Measurements from ENCODE around the gene SLC25A3.
A peak's percentile ranks its signal among the peaks of the same experiment; 100 is the strongest.
"Not testable (repeated sequence)": the region's sequence is repeated elsewhere in the genome, so short reads cannot be mapped to it uniquely, and the experiment has no call there.

SLC25A3 gene

GRCh38 chr12:98612696-98613334 is 19.3 kb downstream of the SLC25A3 start:
- Mint-ChIP-seq H3K27ac (peak overlapping the region; percentile 94), H3K4me3 (peak overlapping the region; percentile 39), H3K36me3 (ENCODE audit: low read depth) (no peaks in the 10 kb centered on the region), H3K27me3 (no peaks in the 10 kb centered on the region), H3K9me3 (no peaks in the 10 kb centered on the region), H3K4me1 (ENCODE audit: low read depth) (peaks cover 52% of the 10 kb centered on the region)
- intact Hi-C loops (cut with micrococcal nuclease): no loop called here

- Mint-ChIP-seq H3K4me3 (peak overlapping the region; percentile 30), H3K27ac (peak overlapping the region; percentile 75), H3K27me3 (no peaks in the 10 kb centered on the region), H3K4me1 (ENCODE audit: low read depth) (peaks cover 48% of the 10 kb centered on the region), H3K9me3 (no peaks in the 10 kb centered on the region), H3K36me3 (ENCODE audit: low read depth) (no peaks in the 10 kb centered on the region)
- intact Hi-C loops (cut with micrococcal nuclease): no loop called here
Observed at GRCh38 chr12:98618952-98619351, 25.5 kb downstream of the SLC25A3 start.

GRCh38 chr12:98635657-98636323 is 42.3 kb downstream of the SLC25A3 start:
- Mint-ChIP-seq H3K4me1 (ENCODE audit: low read depth) (peaks cover 27% of the 10 kb centered on the region), H3K36me3 (ENCODE audit: low read depth) (peaks cover 24% of the 10 kb centered on the region), H3K4me3 (no peak overlapping the region), H3K9me3 (no peaks in the 10 kb centered on the region), H3K27ac (no peak overlapping the region), H3K27me3 (no peaks in the 10 kb centered on the region)
- intact Hi-C loops (cut with micrococcal nuclease): no loop called here

GRCh38 chr12:98637068-98637467 is 43.6 kb downstream of the SLC25A3 start:
- H3K4me3 Mint-ChIP-seq: no peak overlapping the region
- peaks cover 31% of the 10 kb centered on the region for H3K4me1 Mint-ChIP-seq (ENCODE audit: low read depth)
- no peaks in the 10 kb centered on the region for H3K9me3 Mint-ChIP-seq
- no peaks in the 10 kb centered on the region for H3K27me3 Mint-ChIP-seq
- intact Hi-C loops (cut with micrococcal nuclease): no loop called here
- H3K36me3 Mint-ChIP-seq (ENCODE audit: low read depth): peaks cover 22% of the 10 kb centered on the region
- no peak overlapping the region for H3K27ac Mint-ChIP-seq

GRCh38 chr12:98638009-98638408 is 44.5 kb downstream of the SLC25A3 start:
- Mint-ChIP-seq H3K4me3 (no peak overlapping the region), H3K27ac (no peak overlapping the region), H3K27me3 (no peaks in the 10 kb centered on the region), H3K4me1 (ENCODE audit: low read depth) (peaks cover 37% of the 10 kb centered on the region), H3K9me3 (no peaks in the 10 kb centered on the region), H3K36me3 (ENCODE audit: low read depth) (peaks cover 12% of the 10 kb centered on the region)
- intact Hi-C loops (cut with micrococcal nuclease): no loop called here

- Mint-ChIP-seq H3K9me3 (no peaks in the 10 kb centered on the region), H3K27me3 (no peaks in the 10 kb centered on the region), H3K36me3 (ENCODE audit: low read depth) (peaks cover 3% of the 10 kb centered on the region), H3K4me1 (ENCODE audit: low read depth) (peaks cover 40% of the 10 kb centered on the region), H3K4me3 (no peak overlapping the region), H3K27ac (no peak overlapping the region)
- intact Hi-C loops (cut with micrococcal nuclease): no loop called here
Observed at GRCh38 chr12:98639491-98639890, 46.0 kb downstream of the SLC25A3 start.

GRCh38 chr12:98642801-98643200 is 49.3 kb downstream of the SLC25A3 start:
- H3K4me3 Mint-ChIP-seq; H3K9me3 Mint-ChIP-seq; H3K27ac Mint-ChIP-seq; H3K27me3 Mint-ChIP-seq; intact Hi-C loops (cut with micrococcal nuclease): not testable (repeated sequence)
- Mint-ChIP-seq H3K4me1 (ENCODE audit: low read depth) (peaks cover 39% of the 10 kb centered on the region), H3K36me3 (ENCODE audit: low read depth) (peaks cover 17% of the 10 kb centered on the region)

- H3K27me3 Mint-ChIP-seq: no peaks in the 10 kb centered on the region
- peak overlapping the region; percentile 88 for H3K4me3 Mint-ChIP-seq
- H3K36me3 Mint-ChIP-seq (ENCODE audit: low read depth): peaks cover 33% of the 10 kb centered on the region
- no peaks in the 10 kb centered on the region for H3K9me3 Mint-ChIP-seq
- intact Hi-C loops (cut with micrococcal nuclease): loop anchor here (2.0 kb wide), 1 partner anchor 38 kb away; no protein-coding TSS in a partner anchor
- H3K27ac Mint-ChIP-seq: peak overlapping the region; percentile 90
- H3K4me1 Mint-ChIP-seq (ENCODE audit: low read depth): peaks cover 33% of the 10 kb centered on the region
Observed at GRCh38 chr12:98644433-98644711, 50.9 kb downstream of the SLC25A3 start.

- intact Hi-C loops (cut with micrococcal nuclease): loop anchor here (1.0 to 2.0 kb wide), 2 partner anchors 38 to 52 kb away; partner anchors contain the start of gene SLC25A3
- Mint-ChIP-seq H3K27ac (peak within 1 kb of the TSS; percentile 90), H3K4me1 (ENCODE audit: low read depth) (peaks cover 30% of the 10 kb centered on the region), H3K27me3 (no peaks in the 10 kb centered on the region), H3K9me3 (no peaks in the 10 kb centered on the region), H3K4me3 (peak within 1 kb of the TSS; percentile 88), H3K36me3 (ENCODE audit: low read depth) (peaks cover 38% of the 10 kb centered on the region)
Observed at GRCh38 chr12:98644712-98645571, 51.5 kb downstream of the SLC25A3 start, which contains the start of the genes APAF1 and IKBIP. Gene APAF1, plus strand, starts transcription at chr12:98645290. Its CDS starts 3,070 bp downstream, at chr12:98648360. Gene IKBIP, minus strand, starts transcription at chr12:98644788. Its CDS starts 87 bp downstream, at chr12:98644701.

- peaks cover 30% of the 10 kb centered on the region for H3K4me1 Mint-ChIP-seq (ENCODE audit: low read depth)
- H3K9me3 Mint-ChIP-seq: no peaks in the 10 kb centered on the region
- no peaks in the 10 kb centered on the region for H3K27me3 Mint-ChIP-seq
- H3K4me3 Mint-ChIP-seq: peak overlapping the region; percentile 88
- peak overlapping the region; percentile 90 for H3K27ac Mint-ChIP-seq
- H3K36me3 Mint-ChIP-seq (ENCODE audit: low read depth): peaks cover 45% of the 10 kb centered on the region
- intact Hi-C loops (cut with micrococcal nuclease): loop anchor here (1.0 to 2.0 kb wide), 2 partner anchors 39 to 52 kb away; partner anchors contain the start of gene SLC25A3
Observed at GRCh38 chr12:98645572-98646067, 52.1 kb downstream of the SLC25A3 start.

- H3K9me3 Mint-ChIP-seq: no peaks in the 10 kb centered on the region
- peak overlapping the region; percentile 88 for H3K4me3 Mint-ChIP-seq
- H3K27me3 Mint-ChIP-seq: no peaks in the 10 kb centered on the region
- H3K4me1 Mint-ChIP-seq (ENCODE audit: low read depth): peaks cover 28% of the 10 kb centered on the region
- intact Hi-C loops (cut with micrococcal nuclease): no loop called here
- peaks cover 54% of the 10 kb centered on the region for H3K36me3 Mint-ChIP-seq (ENCODE audit: low read depth)
- peak overlapping the region; percentile 90 for H3K27ac Mint-ChIP-seq
Observed at GRCh38 chr12:98646294-98647090, 53.0 kb downstream of the SLC25A3 start.

- intact Hi-C loops (cut with micrococcal nuclease): no loop called here
- Mint-ChIP-seq H3K27ac (no peak overlapping the region), H3K36me3 (ENCODE audit: low read depth) (peaks cover 65% of the 10 kb centered on the region), H3K27me3 (no peaks in the 10 kb centered on the region), H3K4me1 (ENCODE audit: low read depth) (peaks cover 19% of the 10 kb centered on the region), H3K9me3 (no peaks in the 10 kb centered on the region), H3K4me3 (no peak overlapping the region)
Observed at GRCh38 chr12:98651328-98651727, 57.8 kb downstream of the SLC25A3 start.

GRCh38 chr12:98653866-98654493 is 60.5 kb downstream of the SLC25A3 start:
- intact Hi-C loops (cut with micrococcal nuclease): loop anchor here (2.0 kb wide), 2 partner anchors 47 to 87 kb away; no protein-coding TSS in a partner anchor
- H3K27ac Mint-ChIP-seq: no peak overlapping the region
- H3K4me3 Mint-ChIP-seq: no peak overlapping the region
- peaks cover 15% of the 10 kb centered on the region for H3K4me1 Mint-ChIP-seq (ENCODE audit: low read depth)
- H3K36me3 Mint-ChIP-seq (ENCODE audit: low read depth): peaks cover 73% of the 10 kb centered on the region
- H3K27me3 Mint-ChIP-seq: no peaks in the 10 kb centered on the region
- no peaks in the 10 kb centered on the region for H3K9me3 Mint-ChIP-seq
